Right ventricle myocardium inferior (tissue), 1 donor: Measurements from ENCODE around the gene ASCC3. TPM values are rescaled to one million over a fixed set of nuclear protein-coding genes. Genes with fewer than 3 reads are reported as not detected.
A peak's percentile ranks its signal among the peaks of the same experiment; 100 is the strongest.
"Not testable (repeated sequence)": the region's sequence is repeated elsewhere in the genome, so short reads cannot be mapped to it uniquely, and the experiment has no call there.

Experiments used
- ATAC-seq: fragments of 200-7000 bp; cut with Tn5 transposase; one replicate; pipeline ENCODE4 v1.9.1; 2020; ENCODE audit warnings: mild to moderate bottlenecking, moderate library complexity
- DNase-seq: peaks from one replicate; pipeline ENCODE4 v3.0.0; 2021; ENCODE audit errors: missing footprints
- intact Hi-C: fragments of 100-400 bp; cut with DNase I; formaldehyde crosslinking; loops from one replicate; pipeline ENCODE4 v1.11.0; 2022
- total RNA-seq: library from RNA; stranded (reverse); fragmentation: NEBNext Ultra II Directional; extraction: Animal tissue kit (Norgen Biotek cat#: 25700); gene quantifications from one replicate; pipeline ENCODE4 v1.2.1, GENCODE V29; 2021
- donor health status: DM: no; HTN: yes; CAD: no; lungs with severe emphysema.

ASCC3 gene
- total RNA-seq, 1 donor from 2014 or later: 14.5 TPM

DNA sequence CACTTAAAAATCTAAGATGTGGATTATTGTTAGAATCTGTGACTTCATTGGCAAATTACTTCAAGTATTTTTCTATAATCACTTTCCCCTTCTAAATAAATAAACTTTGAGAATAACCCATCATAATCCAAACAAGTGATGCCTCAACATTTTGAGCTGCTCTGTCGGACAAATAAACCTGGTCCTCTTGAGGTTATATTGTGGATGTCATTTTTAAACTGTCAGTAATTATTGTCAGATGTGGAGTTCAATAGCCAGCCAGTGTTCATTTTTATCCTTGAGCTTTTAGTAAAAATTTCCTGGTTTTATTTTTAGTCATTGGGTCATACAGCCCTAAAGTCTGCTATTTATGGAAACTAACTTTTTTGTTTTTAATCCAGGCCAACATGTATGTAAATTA lies 9.5 kb upstream of the ASCC3 start:
- ATAC-seq, DNase-seq, intact Hi-C loops: not testable (repeated sequence)

DNA sequence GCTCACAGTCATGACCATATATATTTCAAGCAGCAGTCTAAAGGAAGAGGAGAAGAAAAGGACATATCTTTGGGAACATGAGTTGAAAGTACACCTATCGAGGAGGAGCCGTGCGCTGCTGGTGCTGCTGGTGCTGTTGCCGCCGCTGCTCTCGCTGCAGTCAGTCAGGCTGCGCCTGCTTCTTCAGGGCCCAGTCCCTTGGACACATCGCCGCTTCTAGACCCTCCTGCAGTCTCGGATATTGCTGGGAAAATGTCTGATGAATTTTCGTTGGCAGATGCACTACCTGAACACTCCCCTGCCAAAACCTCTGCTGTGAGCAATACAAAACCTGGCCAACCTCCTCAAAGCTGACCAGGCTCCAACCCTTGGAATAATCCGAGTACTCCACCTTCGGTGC lies 8.2 kb upstream of the ASCC3 start:
- intact Hi-C loops: no loop called here
- DNase-seq (no peak), ATAC-seq (no peak)

DNA sequence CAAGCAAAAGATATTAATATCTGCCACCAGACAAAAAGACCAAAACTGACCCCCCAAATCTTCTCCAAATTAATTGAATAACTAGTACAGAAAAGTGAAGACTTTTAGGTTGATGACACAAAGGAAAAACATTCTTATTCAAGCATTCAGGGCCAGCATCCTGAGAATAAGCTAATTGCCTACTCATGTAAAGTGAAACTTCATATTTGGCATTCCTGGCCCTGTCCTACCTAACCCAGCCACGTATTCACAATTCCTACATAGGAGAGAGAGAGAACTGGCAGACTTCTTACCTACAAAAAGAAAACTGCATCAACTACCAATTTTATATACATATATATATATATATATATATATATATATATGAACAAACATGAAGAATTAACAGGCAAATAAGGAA lies 4.9 kb upstream of the ASCC3 start:
- intact Hi-C loops: no loop called here
- ATAC-seq (no peak), DNase-seq (no peak)

DNA sequence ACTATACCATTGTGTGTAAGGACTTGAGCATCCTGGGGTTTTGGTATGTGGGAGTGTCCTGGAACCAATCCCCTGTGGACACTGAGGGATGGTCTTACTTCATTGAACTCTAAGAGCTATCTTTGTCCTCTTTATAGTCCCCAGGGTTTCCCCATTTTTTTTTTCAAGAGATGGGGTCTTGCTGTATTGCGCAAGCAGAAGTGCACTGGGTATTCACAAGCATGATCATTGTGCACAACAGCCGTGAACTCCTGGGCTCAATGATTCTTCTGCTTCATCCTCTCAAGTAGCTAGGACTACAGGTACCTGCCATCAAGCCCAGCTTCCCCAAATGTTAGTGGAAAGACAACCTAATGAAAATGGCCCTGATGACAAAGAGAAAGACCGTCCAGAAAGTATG lies 2.2 kb upstream of the ASCC3 start:
- DNase-seq (no peak), ATAC-seq (no peak)
- intact Hi-C loops: no loop called here

DNA sequence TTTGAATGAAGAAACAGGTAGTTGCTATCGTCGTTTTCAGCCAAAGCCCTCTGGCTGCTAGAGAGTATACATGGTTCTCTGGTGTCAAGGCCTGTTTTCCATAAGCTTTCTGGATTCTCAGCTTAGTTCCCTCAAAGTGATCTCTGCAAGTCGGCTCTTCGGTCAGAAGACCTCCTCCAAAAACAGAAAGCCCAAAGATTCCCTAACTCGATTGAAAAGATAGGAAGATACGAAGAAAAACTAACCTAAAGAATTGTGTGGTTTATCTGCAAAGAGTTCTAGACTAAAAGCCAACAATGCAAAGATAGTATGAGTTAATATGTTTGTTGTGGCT lies 545 bp upstream of the ASCC3 start:
- ATAC-seq: peak; percentile 2
- intact Hi-C loops: no loop called here
- no peak for DNase-seq

DNA sequence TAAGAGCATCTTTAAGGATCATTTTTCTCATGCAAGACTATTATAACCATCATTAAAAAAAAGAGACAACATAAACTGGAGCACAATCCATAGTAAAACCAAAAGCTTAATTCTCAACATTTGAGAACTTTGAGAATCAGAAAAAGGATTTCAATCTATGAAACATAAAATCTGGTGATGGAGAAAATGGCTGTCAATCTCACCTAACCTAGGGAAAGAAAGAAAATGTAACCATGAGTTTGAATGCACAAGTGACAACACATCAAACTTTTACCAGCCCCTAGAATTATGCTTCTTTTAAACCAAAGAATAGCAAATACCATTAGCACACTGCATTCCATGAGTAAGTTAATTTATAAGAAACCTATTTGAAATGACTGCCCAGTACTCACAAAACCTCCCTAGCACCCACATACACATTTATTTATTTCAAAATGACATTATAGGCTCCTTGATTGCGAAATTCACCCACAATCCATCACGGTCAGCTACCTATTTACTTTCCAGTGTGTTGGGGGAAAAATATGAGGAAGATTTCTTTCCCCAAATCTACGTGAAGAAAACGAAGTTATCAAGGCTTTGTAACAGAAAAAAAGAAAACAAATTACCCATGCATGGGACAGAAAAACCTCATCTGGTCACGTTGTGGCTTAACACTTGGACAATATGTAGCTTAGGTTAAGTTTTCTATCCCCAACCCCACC lies 828 bp downstream of the ASCC3 start:
- no peak for DNase-seq
- intact Hi-C loops: no loop called here
- ATAC-seq: no peak

DNA sequence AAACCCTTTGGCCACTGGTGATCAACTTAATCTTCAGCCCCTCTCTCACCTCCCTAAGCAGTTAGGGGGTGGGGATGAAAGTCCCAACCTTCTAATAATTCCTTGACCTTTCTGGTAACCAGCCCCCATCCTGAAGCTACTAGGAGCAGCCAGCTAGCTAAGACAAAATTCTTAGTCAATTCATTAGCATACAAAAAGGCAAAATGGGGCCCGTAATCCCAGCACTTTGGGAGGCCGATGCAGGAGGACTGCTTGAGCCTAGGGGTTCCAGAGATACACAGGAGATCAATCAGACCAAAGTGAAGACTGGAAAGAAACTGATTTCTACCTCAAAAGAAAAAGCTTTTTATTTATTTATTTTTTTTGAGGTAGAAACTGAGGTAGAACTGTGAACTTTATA lies 1.8 kb downstream of the ASCC3 start:
- DNase-seq: no peak
- intact Hi-C loops: no loop called here
- ATAC-seq: no peak

DNA sequence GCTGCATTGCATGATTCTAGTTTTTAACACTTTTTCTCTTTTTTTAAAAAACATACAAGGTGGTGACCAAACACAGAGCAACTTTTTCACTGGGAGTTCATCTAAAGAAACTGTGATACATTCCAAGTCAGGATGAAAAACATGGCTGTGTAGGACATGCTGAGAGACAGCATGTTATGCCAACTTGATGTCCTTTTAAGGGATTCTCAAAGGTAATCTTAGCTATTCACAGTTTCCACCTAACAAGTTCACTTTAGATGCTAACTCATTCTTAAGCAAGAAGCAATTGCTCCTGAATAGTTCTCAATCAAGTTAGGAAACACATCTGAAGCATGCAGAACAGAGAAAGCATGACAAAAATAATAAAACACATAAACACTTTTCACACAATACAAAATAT lies 3.3 kb downstream of the ASCC3 start:
- ATAC-seq: no peak
- intact Hi-C loops: no loop called here
- no peak for DNase-seq

DNA sequence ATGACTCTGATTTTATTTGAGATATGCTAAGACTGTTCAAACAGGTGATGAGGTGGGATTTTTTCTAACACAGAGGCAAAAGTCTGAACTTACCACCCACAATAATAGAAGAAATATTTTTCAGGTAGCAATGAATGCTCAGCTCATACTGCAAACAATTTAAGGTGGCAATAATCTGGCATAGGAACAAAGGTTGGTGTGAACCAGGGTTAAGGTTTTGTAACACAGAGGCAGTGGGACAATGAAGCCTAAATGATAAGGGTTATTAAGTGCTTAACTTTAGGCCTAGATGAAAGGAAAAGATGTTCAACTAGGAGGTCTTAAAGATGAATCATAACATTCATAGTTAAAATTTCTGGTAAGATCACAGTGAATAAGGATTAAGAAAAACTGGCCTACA lies 4.9 kb downstream of the ASCC3 start:
- intact Hi-C loops: no loop called here
- ATAC-seq (no peak), DNase-seq (no peak)

DNA sequence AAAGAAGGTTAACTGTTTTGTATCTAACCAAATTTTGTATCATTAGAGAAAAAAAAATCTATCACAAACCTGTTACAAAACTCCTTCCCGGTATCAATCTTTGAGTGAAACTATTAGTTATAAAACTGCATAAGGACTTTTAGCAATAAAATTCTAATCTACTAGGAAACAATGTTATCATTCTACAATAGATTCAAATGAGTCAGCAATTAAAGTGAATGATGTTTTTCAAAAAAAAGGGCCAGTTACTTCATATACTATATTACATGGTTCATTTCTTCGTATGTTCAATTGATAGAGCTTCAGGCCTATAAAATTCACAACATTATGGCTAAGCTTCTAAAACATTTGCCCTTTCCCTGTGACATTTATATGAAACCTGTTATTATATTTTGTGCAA lies 15.6 kb downstream of the ASCC3 start:
- DNase-seq (no peak), ATAC-seq (no peak)
- intact Hi-C loops: no loop called here

DNA sequence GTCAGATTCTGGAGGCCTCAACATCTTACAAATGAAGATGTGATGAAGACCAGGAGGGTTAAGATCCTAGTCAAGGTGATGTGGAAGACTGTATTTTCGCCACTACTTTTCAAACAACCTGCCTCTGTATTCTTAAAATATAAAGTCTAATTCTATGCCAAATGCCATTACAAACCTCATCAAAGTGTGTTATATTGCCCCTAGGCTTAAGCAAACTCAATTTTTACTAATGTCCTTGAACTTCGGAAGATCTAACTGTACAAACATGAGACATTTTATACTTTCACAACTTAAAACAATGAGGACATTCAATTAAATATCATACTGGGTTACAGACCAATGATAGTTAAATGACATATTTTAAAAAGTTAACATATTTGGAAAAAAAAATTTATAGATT lies 19.1 kb downstream of the ASCC3 start:
- DNase-seq (no peak), ATAC-seq (no peak)
- intact Hi-C loops: no loop called here

DNA sequence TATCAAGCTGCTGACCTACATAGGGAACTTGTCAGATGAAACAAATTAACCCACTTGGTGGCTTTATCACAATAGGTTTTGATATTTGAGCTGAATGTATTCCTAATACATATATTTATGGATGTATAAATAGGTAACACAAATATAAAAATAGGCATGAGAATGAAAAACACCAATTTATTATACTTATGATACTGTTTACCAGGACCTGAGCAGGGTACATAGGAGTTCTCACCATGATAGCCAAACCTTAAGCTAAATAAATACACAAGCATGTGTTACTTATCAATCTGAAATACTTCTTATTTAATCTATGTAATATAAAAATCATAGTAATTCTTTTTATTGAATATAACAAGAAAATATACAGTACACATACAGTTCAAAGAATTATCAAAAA lies 25.0 kb downstream of the ASCC3 start:
- DNase-seq (no peak), ATAC-seq (no peak)
- intact Hi-C loops: no loop called here

DNA sequence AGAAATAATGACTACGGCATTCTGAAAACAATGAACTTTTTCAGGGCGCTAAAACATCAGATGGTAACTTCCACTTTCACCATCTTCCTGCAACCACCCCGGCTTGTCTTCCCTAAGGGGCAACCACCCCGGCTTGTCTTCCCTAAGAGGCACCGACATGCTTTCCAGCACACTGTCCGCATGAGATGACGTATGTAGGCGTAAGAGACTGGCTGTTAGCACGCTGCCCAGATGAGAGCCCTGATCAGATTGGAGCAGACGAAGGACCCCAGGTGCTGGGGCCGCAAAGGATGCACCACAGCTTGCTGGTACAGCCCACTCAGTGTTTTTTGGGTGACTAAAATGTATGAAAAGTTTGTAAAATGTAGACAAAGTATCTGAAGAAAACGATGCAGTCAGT lies 29.3 kb downstream of the ASCC3 start:
- DNase-seq (no peak), ATAC-seq (no peak)
- intact Hi-C loops: no loop called here

DNA sequence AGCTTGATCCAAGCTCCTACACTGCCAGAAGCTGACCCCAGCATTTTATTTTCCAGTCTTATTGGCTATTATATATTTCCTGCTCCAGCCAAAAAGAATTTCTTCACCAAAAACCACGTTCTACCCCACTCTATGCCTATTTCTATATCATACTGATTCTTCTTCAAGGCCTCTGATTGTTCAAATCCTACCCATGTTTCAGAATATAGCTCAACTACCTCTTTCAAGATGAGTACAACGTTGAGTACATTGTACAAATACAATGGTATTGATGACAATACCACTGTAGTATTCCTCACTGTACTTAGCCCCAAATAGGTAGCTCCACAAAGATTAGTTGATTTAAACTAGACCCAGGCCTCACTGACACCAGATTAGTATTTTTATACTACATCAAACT lies 31.0 kb downstream of the ASCC3 start:
- DNase-seq: no peak
- no peak for ATAC-seq
- intact Hi-C loops: no loop called here

DNA sequence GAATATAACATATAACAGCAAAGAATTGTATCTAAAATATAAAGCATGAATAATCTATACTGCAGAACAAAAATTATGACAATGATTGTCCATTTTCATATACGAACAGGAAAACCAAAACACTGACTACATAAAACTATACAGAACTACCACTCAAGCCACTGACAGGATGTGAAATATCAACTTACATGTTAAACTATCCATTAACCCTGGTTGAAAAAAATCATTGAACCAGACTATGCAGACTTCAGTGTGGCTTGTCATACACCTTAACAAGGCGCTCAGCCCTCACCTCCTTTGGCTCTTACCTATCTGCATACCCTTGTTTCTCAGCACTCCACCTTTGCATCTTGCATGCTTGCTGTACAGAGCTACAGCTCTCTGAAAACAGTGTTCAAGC lies 34.9 kb downstream of the ASCC3 start:
- ATAC-seq (no peak), DNase-seq (no peak)
- intact Hi-C loops: no loop called here

DNA sequence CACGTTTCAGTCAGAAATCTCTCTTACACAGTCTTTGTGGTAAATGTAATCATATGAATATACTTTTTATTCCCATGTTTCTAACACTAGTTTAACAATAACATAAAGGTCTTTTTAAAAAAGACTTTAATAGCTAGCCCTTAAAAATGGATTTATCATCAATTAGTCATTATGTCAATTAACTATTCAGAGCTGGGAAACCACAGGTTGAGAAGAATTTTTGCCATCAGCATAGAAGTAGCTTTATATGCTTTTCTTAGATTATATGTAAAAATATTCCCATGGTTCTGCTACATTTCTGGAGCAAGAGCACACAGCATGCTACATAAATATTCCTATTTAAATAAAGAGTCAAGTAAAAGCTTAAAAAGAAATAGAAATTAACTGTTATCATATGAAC lies 35.5 kb downstream of the ASCC3 start:
- DNase-seq: no peak
- intact Hi-C loops: no loop called here
- ATAC-seq: no peak

DNA sequence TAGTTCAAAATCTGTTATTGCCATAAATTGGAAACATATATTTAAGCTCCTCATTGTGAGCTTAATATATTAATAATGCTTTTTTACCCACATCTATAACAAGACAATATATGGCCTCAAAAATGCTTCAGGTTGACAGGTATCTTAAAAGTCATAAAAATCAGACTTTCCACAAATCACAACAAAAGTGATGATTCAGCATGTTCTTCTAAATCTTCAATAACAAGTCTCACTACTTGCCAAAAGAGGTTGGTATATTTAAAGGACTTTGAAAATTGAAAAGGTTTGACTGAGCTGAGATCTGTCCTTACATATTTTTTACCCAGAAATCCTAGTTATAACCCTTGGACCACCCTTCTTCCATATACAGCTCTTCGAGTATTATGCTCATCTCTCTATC lies 41.7 kb downstream of the ASCC3 start:
- ATAC-seq: no peak
- intact Hi-C loops: no loop called here

DNA sequence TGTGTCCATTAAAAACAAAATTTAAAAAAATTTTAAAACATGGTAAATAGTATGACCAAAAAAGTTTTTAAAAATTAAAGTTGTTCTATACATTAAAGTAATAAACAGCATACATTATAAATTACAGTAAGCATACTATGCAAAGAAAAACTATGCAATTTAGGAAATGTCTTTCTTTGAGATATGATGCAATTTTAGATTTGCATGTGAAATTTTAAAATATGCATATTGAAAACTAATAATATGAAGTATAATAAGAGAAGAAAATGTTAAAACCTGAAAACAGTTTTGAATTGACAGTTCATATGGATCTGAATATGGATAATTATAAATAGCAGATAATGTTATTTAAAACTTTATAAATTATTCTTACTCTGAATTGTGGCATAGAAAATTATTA lies 43.1 kb downstream of the ASCC3 start:
- ATAC-seq (no peak), DNase-seq (no peak)
- intact Hi-C loops: no loop called here

More for the DNA sequence above, 41.7 kb downstream of the ASCC3 start:
- DNase-seq: no peak

DNA sequence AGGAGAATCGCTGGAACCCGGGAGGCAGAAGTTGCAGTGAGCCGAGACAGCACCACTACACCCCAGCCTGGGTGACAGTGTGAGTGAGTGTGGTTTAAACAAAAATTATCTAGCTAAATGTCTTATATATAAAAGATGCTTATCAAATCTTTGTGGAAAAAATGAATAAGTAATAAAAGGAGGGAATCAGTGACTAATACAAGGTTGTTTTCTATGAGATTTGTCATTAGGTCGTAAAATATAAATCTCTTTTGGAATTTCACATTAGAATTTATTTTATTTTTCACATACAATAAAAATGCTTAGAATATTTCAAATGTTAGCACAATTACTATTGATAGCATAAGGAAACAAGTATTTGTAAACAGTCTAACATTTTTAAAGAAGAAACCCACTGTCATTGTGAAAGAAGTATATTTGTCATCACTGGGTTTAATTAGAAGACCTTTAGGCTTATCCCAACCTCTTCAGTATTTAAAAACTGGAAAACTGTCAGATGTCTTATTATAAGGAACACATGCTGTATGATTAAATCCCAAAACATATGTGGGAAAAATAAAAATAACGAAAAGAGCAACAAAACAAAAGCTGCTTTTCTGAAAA lies 47.1 kb downstream of the ASCC3 start:
- no peak for DNase-seq
- intact Hi-C loops: no loop called here

DNA sequence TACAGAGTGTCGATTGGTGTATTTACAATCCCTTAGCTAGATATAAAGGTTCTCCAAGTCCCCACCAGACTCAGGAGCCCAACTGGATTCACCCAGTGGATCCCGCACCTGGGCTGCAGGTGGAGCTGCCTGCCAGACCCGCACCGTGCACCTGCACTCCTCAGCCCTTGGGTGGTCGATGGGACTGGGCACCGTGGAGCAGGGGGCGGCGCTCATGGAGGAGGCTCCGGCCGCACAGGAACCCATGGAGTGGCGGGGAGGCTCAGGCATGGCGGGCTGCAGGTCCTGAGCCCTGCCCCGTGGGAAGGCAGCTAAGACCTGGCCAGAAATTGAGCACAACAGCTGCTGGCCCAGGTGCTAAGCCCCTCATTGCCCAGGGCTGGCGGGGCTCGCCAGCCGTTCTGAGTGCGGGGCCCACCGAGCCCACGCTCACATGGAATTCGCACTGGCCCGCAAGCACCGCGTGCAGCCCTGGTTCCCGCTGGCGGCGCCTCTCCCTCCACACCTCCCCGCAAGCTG lies 52.0 kb downstream of the ASCC3 start:
- intact Hi-C loops, DNase-seq, ATAC-seq: not testable (repeated sequence)

More for the DNA sequence above, 47.1 kb downstream of the ASCC3 start:
- no peak for ATAC-seq

DNA sequence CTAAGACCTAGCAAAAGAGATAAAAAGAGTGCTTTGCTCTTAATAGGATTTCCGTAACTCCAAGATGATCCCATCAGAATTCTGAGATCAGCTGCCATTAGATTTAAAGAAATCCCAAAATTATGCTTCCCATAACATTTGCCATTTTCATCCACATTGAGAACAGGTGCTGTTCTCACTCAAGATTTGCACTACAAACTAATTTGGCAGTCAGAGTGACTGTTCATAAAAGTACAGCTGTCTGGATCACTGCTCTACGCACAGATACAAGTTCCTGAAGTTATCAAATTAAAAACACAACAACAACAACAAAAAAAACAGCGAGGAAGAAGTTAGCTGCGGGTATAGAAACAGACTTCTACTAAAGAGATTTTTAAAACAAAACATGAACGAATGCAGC lies 58.1 kb downstream of the ASCC3 start:
- intact Hi-C loops: no loop called here
- no peak for DNase-seq
- ATAC-seq: no peak
